HG03439 (cell line): ENCODE data around the gene PLXNC1.
"Not testable (repeated sequence)": the region's sequence is repeated elsewhere in the genome, so short reads cannot be mapped to it uniquely, and the experiment has no call there.

ENCODE experiments used
- ATAC-seq: cut with Tn5 transposase; IDR thresholded peaks from one replicate; pipeline ENCODE4 v1.9.1; 2021; ENCODE audit warnings: mild to moderate bottlenecking, moderate library complexity; ENCODE audit not compliant: unreplicated experiment

PLXNC1 gene

DNA sequence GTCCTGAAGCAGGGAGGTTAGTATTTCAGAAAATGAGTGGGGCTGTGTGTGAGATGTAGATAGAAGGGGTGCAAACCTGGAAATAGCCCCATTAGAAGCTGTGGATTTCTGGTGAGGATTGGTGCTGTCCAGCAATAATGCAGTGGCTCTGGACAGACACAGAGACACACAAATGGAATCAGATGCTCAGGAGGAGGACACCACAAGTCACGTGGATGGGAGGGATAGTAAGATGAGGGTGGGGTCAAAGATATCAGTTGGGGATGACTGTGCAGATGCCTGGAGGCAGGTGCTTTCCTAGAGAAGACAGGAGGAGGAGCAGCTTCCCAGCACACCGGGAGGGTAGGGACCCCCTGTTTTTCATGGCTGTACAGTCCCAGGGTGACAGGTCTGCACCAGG is 136.5 kb downstream of the PLXNC1 start:
- no peak for ATAC-seq

DNA sequence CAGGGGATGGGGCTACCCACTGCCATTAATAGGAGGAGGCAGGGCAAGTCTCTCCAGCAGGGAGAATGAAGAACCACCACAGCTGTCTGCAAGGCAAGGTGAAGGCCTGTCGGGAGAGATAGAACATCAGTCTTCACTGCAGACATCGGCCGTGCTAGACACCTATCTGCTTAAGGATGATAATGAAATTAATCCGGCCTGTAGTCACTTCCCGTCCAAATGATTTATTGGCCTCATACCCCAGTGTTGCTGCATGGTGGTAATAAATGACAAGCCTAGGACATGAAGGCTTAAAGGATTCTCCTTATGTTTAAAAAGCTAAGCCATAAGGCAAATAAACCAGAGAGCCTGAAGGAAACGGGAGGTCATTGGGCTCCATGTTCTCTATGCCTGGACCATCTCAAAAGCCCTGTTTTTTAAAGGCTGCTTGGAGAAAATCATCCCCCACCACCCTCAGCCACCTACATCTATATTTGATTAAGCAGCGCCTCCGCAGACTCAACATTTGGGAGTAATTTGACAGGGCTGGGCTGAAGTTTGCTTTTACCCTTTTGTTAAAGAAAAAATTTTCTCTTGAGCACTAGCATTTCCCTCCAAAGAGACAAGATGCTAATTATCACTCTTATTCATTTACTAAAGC is 137.7 kb downstream of the PLXNC1 start:
- no peak for ATAC-seq

DNA sequence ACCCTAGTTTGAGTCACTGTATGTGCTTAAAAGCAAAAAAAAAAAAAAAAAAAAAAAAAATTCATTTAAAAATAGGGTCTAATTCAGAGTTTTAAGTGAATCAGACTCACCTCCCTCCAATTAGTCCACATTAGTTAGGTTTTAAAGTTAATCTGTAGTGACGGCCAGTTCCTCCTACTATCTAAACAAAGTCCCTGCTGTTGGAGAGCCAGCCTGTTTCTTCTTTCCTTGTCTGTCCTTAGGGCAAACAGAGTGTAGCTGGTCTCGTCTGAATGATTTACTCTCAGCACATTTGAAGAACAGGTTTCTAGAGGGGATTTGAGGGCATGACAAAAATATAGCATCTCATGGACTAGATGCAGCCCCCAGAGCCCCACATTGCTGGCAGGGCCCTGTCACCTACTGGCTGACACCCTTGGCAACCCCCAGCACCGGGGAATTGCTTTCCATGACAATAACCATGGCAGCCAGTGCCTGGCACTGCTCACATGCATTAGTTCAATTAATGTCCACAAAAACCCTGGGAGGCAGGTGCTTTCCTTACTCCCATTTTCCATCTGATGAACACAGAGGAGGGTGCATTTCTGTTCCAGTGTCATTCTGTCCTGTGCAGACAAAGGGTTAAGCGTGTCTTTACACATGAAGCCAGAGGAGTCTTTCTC is 138.3 kb downstream of the PLXNC1 start:
- ATAC-seq = no peak

DNA sequence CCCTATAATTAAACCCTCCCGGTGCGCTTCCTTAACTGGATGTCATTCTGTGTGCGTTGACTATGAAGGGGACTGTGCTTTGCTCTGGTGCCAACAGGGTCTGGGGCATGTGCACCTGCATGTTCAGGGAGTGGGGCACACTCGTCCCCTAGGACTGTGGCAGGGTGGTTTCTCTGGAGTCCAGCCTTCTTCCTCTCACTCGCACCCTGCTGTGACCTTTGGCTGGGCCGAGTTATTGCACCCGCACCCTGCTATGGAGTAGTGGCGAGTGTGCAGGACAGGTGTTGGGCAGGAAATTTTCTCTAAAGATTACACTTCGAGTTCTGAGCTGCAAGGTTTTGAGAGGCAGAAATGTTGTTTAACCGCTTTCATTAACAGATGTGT is 138.9 kb downstream of the PLXNC1 start:
- ATAC-seq = no peak

DNA sequence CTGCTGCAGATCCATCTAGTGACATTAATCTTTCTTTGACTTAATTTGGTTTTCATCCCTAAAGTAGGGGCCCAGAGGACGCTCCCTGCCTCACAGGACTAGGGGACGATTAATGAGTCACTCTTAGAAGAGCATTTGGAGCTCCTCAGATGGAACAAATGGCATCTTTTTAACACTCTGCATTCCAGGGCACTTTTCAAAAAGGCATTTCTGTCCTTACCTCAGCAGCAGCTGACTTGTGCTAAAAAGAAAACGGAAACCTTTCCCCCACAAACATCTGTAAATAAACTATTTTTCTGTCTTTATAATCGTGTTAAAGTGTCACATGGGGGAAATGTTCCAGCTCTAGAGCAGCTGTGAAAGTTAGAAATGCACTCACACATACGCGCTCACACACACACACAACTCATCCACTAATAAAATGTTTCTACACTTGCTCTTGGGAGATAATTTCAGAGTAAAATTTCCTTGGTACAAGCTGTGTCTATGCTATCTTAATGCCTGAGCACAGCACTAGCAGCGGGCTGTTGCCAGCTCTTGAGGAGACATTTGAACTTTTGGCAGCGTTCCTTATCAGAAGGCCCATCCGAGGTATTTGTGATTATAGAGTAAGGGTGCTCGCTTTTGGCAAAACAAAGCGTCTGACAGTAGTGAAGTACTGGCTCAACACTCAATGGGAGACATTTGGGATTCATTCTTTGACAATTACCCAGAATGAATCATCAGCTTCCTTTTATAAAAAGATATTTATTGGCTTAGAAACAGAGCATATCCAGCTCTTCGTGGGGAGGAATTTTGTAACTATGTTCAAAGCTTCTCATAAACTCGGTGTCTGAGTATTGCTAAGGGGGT is 141.3 kb downstream of the PLXNC1 start:
- ATAC-seq = no peak

DNA sequence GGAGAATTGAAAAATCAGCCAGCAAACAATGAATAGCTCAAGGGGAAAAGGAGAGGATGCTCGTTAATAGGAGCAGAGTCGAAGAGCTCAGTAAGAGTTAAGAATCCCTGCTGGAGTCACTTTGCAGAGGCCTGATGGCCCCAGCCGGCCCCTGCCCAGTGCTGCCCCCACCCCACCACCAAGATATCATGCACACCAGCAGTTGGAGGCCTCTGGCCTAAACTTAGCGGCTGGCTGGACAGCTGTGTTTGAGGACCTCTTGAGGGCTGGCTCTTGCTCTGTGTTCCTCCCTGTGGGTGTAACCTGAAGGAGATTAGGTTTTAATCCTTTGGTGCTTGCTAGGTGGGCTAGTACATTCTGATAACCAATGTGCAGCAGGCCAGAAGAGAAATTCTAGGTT is 142.0 kb downstream of the PLXNC1 start:
- no peak for ATAC-seq

DNA sequence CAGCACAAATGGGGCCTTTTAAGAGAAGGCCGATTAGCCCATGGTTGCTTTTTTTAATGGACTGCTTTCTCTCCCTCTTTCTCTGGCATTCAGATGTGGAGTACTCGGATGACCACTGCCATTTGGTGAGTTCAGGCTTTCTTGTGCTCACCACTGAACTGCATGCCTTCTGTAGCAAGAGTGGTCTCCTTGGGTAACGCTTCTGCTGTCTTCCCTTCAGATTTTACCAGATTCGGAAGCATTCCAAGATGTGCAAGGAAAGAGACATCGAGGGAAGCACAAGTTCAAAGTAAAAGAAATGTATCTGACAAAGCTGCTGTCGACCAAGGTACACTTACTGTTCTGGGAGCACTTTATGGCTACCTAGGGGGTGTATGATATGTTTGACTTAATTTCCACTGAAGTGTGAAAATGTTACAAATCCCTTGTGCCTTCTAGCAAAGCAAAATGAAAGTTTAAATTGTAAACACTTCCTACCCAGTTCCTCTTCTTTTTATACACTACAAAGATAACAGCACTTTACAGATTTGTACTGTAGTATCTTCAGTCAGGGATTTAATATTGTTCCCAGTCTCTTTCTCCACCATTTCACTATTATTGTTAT is 148.8 kb downstream of the PLXNC1 start:
- ATAC-seq = no peak

DNA sequence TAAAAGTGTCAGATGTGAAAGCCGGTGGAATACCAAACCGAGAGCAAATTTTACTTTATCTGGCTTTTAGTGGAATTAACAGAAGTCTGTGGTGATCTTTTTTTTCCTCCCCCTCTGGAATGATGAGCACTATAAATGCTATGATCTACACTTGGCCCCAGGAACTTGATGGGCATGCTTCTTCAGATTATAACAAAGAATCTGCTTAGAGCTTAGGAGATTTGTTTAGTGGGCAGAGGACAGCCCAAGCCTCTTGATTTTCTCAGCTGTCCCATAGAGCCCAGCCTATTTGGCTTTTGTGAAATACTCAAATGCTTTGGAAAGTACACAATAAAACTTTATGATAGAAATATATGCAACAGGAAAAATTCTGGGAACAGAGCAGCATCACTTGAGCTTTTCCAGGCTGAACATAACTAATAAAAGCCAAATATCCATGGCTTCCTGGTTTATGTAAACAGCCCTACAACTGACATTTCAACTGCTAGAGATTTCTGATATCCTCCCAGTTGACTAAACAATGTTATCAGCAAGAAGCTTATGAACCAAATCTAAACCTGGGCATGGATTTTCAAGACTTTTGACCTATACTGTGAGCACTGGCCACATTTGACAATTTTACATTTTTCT is 149.6 kb downstream of the PLXNC1 start:
- ATAC-seq = no peak

DNA sequence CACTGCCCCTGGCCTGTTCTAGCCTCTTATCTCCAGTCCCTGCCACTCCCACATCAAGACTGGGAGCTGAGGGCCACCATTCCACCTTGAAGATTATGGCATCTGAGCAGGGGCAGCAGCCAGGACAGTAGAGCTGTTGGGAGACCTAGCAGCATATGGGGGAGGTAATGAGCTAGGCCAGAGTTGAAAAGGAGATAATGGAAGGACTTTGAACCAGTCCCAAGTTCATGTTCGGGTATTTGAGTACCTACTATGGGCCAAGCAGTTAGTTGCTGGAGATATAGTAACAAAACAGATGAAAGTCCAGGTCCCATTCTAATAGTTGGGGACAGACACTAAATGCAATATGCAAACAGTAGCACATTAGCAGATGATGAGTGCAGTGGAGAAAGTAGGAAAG is 151.5 kb downstream of the PLXNC1 start:
- ATAC-seq = no peak

DNA sequence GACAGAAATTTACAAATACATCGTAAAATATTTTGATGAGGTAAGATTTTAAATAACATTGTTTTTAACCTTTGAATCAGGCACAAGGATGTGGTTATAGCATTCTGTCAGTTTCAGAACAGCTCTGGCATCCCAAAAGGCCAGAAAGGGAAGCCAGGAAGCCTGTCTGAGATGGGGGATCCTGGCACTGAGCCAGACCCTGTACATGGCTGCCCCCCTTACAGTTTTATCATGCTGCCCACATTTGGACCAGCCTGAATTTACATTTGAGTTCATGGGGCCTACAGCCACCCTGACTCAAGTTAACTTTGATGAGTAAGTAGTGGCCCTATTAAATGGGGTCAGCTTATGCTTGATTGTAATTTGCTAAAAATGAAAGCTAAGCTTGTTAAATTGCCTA is 155.6 kb downstream of the PLXNC1 start:
- ATAC-seq = no peak

DNA sequence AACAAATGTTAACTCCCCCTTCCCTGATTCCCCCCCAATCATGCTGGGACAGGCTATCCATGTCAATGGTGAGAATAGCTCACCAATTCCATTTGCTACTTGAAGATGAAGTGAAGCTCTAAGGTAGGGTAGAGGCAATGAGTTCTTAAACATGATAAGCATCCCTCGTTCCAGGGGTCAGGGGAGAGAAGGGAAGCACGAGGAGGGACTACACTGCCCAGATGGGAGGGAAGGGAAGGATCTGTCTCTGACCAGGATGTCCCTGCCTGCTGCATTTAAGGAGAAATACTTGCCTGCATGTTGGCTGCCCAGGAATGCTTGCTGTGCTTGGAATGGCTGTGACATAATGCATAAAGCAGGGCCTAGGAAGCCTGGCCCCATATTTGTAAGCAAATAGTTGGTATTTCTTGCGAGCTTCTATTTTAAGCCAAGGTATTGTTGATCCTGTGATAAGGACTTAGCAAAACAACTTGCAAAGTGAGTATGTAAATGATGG is 156.2 kb downstream of the PLXNC1 start:
- ATAC-seq = no peak

DNA sequence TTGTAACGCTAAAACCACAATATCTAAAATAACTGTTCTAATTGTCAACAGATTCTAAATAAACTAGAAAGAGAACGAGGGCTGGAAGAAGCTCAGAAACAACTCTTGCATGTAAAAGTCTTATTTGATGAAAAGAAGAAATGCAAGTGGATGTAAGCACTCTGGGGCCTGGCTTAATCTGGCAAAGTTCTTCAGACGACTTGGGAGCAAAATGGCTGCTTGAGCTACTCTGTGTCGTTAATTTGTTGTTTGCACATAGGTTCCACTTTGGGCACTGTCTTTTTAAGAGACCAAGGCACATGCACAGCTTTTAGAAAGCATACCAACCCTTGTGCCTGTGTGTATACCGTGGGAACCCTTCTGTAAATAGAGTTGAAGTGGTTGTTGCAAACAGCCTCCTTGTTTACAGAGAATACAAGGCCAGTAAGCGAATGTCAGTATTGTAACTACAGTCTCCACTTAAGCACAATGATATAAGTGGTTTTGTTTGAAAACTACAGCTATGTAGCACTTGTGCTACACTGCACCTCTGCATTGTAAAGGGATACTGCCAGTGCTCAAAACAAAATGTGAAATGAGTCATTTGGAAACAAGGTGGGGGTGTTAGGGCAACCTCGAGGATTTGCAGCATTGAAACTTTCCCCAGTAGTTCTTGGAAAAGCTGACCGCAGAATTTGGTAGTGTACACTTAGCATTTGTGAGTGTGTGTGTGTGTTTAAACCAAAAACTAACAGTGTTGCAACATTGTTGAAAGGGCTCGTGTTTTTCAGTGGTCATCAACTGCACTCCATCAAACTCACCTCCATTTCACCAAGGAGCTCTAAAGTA is 157.0 kb downstream of the PLXNC1 start:
- peak; percentile 63 for ATAC-seq

DNA sequence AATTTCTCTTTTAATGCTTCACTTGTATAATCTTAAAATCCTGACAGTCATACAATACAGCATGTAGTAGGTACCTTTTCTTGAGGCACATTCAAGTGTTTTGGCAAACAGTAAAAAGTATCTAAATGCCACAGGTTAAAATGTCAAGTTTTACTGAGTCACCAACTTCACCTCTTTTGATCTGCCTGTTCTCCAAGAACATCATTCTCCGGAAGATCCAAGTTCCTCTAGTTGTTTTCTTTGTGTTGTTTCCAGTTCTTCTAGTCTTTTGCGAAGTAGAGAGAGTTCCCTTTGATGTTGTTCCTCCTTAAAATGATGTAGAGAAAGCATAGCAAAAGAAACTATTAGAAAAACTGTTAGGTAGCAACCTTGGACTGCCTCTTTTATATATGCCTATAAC is 160.2 kb downstream of the PLXNC1 start:
- ATAC-seq = no peak

DNA sequence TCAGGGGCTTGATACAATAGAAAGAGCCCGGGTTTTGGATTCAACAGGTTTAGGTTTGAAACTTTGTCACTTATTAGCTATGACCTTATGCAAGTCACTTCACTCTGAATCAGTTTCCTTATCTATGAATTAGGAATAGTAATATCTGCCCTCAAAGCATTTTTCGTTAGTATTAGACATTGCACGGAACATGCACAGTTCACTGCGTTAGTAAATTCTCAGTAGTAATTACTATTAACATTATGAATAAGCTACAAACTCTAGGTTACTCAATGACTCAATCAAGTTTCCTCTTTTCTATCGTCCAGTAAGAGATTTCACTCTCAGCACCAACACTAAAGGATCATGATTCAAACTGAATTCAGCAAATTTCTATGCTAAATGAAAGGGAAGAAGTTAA is 161.0 kb downstream of the PLXNC1 start:
- ATAC-seq = peak; percentile 57

DNA sequence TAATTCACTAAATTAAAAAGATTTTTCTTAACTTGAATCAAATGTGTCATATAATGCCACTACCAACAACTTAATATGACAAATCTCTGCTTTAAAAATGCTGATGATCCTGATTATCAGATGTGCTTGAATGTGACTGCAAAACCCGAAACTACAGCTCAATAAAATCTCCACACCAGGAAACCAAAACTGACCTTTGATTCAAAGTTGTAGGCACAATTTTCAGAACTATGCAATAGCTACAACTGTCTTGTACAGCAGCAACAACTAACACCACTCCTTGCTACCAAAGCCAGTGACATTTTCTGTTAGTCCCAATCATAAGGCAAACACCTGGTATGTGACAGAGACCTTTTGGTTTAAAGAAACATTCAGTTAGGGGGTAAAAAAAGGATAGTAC is 164.0 kb downstream of the PLXNC1 start:
- ATAC-seq = no peak

DNA sequence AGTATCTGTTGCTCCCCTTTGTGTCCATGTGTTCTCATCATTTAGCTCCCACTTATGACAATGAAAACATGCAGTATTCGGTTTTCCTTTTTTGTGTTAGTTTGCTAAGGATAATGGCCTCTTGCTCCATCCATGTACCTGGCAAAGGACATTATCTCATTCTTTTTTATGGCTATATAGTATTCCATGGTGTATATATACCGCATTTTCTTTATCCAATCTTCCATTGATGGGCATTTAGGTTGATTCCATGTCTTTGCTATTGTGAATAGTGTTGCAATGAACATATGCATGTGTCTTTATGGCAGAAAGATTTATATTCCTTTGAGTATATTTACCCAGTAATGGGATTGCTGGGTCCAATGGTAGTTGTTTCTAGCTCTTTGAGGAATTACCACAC is 168.2 kb downstream of the PLXNC1 start:
- ATAC-seq = not testable (repeated sequence)

DNA sequence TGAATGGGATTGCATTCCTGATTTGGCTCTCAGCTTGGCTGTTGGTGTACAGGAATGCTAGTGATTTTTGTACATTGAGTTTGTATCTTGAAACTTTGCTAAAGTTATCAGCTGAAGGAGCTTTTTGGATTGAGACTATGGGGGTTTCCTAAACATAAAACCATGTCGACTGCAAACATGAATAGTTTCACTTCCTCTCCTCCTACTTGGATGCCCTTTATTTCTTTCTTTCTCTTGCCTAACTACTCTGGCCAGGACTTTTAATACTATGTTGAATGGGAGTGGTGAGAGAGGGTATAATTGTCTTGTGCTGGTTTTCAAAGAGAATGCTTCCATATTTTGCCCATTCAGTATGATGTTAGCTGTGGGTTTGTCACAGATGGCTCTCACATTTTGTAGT is 169.8 kb downstream of the PLXNC1 start:
- no peak for ATAC-seq

DNA sequence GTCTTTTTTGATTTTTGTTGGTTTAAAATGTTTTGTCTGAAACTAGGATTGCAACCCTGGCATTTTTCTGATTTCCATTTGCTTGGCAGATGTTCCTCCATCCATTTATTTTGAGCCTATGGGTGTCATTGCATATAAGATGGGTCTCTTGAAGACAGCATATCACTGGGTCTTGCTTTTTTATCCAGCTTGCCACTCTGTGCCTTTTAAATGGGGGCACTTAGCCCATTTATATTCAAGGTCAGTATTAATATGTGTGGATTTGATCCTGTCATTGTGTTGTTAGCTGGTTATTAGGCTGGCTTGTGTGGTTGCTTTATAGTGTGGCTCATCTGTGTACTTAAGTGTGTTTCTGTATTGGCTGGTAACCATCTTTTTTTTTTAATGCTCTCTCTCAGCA is 171.7 kb downstream of the PLXNC1 start:
- no peak for ATAC-seq

DNA sequence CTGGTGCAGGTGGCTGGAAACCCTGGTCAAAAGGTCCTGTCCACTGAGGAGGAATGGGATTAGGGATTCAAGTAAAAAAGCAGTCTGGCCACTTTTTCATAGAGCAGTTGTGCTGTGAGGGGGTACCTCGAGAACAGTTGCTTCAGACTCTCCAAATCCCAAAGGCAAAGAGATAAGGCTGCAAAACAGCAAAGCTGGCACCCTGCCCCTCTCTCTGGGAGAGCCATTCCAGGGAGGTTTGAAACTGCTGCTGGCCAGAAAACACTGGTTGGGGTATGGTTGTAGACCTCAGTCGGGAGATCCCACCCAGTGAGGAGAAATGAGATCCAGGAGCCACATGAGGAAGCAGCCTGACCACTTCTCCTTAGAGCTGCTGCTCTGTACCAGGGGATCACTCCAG is 174.0 kb downstream of the PLXNC1 start:
- no peak for ATAC-seq

DNA sequence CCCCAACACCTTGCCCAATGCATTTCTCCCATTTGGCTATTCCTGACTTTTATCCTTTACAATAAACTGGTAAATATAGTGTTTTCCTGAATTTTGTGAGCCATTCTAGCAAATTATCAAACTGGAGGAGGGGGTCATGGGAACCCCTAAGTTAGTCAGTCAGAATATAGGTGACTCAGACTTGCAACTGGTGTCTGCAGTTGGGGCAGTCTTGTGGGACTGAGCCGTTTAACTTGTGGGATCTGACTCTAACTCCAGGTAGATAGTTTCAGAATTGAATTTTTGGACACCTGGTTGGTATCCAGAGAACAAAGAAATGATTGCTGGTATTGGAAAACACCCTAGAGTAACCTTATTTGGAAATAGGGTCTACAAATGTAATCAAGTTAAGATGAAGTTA is 177.9 kb downstream of the PLXNC1 start:
- ATAC-seq = no peak
